NCI-H146 (cell line): ENCODE results near the gene HDGFL2.
A peak's percentile ranks its signal among the peaks of the same experiment; 100 is the strongest.
"Not testable (repeated sequence)": the region's sequence is repeated elsewhere in the genome, so short reads cannot be mapped to it uniquely, and the experiment has no call there.

Experiments used
- DNase-seq: peaks from one replicate; lab custom pipeline; 2025; lab: John Stamatoyannopoulos, UW

Gene HDGFL2

GRCh38 chr19:4516939-4517300 is 44.8 kb downstream of the HDGFL2 start:
- DNase-seq = no peak

- no peak for DNase-seq
Observed at GRCh38 chr19:4517451-4518057, 45.5 kb downstream of the HDGFL2 start.

GRCh38 chr19:4518345-4519171 is 46.5 kb downstream of the HDGFL2 start, which contains the start of gene PLIN4:
Gene PLIN4, minus strand, starts transcription at chr19:4518486. Its CDS starts 214 bp downstream, at chr19:4518272.
- DNase-seq = no peak

GRCh38 chr19:4519172-4519496 is 47.0 kb downstream of the HDGFL2 start:
- DNase-seq = no peak

- no peak for DNase-seq
Observed at GRCh38 chr19:4519521-4520277, 47.6 kb downstream of the HDGFL2 start.

GRCh38 chr19:4521170-4521887 is 49.2 kb downstream of the HDGFL2 start:
- no peak for DNase-seq

DNA sequence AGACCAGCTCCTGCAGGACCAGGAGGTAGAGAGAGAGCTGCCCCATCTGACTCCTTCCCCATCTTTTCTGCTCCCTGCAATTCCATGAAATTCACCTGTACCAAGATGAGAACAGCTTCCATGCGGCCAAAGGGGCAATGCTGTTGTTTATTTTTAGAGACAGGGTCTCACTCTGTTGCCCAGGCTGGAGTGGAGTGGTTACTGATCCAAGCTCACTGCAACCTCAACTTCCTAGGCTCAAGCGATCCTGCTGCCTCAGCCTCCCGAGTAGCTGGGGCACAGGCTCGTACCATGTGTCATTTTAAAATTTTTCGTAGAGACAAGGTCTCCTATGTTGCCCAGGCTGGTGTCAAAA is 49.8 kb downstream of the HDGFL2 start:
- DNase-seq = no peak

GRCh38 chr19:4522291-4523002 is 50.4 kb downstream of the HDGFL2 start:
- no peak for DNase-seq

DNA sequence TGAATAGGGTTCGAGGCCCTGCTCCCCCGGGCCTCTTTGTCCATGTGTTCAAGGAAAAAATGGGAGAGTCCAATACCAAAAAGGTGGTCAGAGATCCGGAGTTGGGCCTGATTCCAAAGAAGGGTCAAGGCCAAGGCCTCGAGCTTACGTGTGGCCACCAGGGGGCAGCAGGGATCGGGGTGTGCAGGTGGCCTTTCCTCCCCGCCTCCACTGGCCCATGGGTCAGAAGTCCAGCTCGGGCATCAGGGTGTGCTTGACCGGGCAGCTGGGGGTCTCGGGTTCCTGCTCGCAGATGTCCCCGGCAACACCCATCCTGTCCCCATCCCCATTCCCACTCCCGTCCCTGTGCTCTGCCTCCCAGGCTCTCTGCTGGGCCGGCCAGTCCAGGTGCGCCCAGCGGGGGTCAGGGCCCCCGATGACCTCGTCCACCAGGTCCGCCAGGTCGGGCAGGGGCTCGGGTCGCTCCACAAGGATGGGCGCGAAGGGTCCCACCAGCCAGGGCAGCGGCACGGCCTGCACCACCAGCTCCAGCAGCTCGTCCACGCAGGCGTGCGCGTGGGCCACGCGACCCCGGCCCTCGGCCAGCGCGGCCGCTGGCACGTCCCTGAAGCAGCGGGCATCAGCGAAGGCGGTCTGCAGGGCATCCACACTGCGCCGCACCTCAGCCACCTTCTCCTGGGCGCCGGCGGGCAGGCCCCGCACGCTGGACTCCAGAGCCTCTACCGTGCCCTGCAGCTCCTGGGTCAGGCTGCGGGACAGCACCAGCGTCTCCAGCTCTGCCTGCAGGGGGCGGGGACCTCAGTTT is 51.4 kb downstream of the HDGFL2 start:
- DNase-seq = peak; percentile 47

- DNase-seq = peak; percentile 8
Observed at GRCh38 chr19:4524808-4525562, 52.9 kb downstream of the HDGFL2 start.

DNA sequence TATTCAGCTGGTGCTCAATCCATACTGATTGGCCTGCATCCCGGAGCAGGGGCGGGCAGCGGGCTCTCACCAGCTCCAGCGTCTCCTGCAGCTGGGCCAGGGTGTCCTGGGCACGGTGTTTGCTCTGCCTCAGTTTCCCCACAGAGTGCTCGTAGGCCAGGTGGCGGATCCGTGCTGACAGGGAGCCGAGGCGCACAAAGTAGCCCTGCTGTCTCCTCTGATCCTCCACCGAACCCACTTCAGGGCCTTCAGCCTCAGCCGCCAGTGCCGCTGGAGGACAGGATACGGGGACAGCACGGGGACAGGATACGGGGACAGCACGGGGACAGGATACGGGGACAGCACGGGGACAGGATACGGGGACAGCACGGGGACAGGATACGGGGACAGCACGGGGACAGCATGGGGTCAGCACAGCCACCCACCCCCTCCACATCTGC is 53.5 kb downstream of the HDGFL2 start:
- DNase-seq = no peak

GRCh38 chr19:4527377-4527776 is 55.3 kb downstream of the HDGFL2 start:
- not testable (repeated sequence) for DNase-seq

- no peak for DNase-seq
Observed at GRCh38 chr19:4528843-4529242, 56.7 kb downstream of the HDGFL2 start.

DNA sequence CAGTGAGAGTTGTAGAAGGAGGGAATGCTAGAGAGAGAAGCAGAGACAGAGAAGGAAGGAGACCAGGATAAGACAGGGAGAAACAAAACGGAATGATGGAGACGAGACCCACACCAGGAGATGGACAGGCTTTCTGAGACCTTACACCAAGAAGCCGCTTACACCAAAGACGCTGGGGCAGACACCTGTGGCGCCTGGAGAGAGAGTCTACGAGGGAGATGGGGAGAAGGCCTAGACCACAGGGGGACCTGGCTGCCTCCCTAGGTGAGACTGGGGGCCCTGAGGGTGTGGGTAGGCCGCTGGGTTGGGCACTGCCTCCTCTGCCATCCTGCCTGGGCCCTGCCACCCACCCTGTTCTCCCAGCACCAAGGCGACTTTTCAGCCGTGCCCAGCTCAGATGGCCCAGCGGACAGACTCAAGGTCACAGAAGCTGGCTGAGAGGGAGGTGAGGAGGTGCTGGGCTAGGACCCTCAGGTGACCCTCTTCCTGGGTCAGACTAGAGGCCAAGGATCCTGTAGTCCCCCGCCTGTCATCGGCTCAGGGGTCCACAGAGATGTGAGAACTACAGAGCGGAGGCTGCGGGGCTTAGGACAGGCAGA is 57.9 kb downstream of the HDGFL2 start:
- DNase-seq = no peak

- peak; percentile 31 for DNase-seq
Observed at GRCh38 chr19:4531562-4532165, 59.6 kb downstream of the HDGFL2 start.

DNA sequence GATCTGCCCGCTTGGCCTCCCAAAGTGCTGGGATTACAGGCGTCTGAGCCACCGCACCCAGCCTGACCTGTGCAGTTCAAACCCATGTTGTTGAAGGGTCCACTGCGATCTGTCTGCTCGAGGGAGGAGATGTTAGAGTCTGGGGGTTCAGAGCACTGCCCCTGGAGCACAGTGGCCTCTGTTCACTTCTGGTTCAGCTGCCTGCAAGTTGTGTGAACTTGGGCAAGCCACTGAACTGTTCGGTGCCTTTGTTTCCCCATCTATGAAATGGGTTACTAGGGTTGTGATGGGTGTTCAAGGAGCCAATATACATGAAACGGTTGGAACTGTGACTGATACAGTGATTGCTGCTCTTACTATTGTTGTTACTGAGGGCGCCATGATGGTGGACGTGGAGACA is 61.2 kb downstream of the HDGFL2 start:
- no peak for DNase-seq

GRCh38 chr19:4533835-4534424 is 61.8 kb downstream of the HDGFL2 start:
- DNase-seq = no peak

GRCh38 chr19:4534836-4535658 is 63.0 kb downstream of the HDGFL2 start, which contains the start of gene PLIN5:
Gene PLIN5, minus strand, starts transcription at chr19:4535224. Its CDS starts 1,150 bp downstream, at chr19:4534074.
- peak; percentile 92 for DNase-seq
